ENCODE data around the gene TMEM62.
"Not testable (repeated sequence)": the region's sequence is repeated elsewhere in the genome, so short reads cannot be mapped to it uniquely, and the experiment has no call there.

The TMEM62 gene

DNA sequence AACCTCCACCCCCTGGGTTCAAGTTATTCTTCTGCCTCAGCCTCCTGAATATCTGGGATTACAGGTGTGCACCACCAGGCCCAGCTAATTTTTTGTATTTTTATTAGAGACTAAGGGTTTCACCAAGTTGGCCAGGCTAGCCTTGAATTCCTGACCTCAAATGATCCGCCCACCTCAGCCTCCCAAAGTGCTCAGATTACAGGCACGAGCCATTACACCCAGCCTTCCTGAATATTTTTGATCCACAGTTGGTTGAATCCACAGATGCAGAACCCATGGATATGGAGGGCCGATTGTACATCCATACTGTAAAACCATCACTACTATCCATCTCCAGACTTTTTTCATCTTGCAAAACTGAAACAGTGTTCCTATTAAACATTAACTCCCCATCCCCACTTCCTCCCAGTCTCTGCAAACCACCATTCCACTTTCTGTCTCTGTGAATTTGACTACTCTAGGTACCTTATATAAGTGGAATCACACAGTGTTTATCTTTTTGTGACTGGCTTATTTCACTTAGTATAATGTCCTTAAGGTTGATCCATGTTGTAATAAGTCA, 8.2 kb upstream of the TMEM62 start:
- no peak for DNase-seq

DNA sequence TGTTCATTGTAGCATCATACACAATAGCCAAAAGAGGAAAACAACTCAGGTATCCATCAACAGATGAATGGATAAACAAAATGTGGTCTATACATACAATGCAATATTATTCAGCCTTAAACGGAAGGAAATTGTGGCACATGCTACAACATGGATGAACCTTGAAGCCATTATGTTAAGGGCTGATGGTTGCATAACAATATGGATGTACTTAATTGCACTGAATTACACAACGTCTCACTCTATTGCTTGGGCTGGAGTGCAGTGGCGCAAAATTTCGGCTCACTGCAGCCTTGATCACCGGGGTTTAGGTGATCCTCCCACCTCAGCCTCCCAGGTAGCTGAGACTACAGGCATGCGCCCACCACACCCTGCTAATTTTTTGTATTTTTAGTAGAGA, 7.0 kb upstream of the TMEM62 start:
- DNase-seq, result no peak

DNA sequence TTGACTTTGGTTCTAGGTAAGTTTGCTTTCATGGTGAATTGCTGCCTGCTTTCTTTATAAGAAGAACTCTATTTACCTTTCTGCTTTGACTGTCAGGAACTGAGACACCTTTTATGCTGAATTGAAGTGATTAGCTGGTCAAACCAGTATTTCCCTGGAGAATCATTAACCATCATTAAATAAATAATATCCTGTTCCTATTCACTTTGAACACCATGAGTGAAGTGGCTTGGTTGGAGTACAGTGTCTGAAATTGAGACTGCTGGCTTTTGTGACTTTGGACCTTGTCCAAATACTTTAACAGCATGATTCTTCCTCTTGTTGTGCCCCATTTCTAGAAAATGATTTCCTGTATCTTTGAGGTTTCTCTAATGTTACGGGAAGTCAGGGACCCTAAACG, 5.6 kb upstream of the TMEM62 start:
- no peak for DNase-seq

DNA sequence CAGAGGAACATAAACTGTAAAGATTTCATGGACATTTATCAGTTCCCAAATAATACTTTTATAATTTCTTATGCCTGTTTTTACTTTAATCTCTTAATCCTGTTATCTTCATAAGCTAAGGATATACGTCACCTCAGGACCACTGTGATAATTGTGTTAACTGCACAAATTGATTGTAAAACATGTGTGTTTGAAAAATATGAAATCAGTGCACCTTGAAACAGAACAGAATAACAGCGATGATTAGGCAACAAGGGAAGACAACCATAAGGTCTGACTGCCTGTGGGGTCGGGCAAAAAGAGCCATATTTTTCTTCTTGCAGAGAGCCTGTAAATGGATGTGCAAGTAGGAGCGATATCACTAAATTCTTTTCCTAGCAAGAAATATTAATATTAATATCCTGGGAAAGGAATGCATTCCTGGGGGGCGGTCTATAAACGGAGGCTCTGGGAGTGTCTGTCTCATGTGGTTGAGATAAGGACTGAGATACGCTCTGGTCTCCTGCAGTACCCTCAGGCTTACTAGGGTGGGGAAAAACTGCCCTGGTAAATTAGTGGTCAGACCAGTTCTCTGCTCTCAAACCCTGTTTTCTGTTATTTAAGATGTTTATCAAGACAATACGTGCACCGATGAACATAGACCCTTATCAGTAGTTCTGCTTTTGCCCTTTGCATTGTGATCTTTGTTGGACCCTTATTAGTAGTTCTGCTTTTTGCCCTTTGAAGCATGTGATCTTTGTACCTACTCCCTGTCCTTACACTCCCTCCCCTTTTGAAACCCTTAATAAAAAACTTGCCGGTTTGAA, 5.0 kb upstream of the TMEM62 start:
- not testable (repeated sequence) for DNase-seq

DNA sequence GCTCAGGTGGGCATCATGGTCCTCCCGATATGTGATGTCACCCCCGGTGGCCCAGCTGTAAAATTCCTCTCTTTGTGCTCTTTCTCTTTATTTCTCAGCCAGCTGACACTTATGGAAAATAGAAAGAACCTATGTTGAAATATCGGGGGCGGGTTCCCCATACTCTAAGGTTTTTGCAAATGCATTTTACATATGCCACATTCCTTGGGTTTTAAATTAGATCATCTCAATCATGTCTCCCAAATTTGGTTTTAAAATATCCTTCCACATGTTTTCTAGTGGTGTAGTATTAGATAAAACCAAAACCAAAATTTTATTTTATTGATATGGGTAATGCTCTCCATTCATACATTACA, 4.4 kb upstream of the TMEM62 start:
- DNase-seq, result no peak

DNA sequence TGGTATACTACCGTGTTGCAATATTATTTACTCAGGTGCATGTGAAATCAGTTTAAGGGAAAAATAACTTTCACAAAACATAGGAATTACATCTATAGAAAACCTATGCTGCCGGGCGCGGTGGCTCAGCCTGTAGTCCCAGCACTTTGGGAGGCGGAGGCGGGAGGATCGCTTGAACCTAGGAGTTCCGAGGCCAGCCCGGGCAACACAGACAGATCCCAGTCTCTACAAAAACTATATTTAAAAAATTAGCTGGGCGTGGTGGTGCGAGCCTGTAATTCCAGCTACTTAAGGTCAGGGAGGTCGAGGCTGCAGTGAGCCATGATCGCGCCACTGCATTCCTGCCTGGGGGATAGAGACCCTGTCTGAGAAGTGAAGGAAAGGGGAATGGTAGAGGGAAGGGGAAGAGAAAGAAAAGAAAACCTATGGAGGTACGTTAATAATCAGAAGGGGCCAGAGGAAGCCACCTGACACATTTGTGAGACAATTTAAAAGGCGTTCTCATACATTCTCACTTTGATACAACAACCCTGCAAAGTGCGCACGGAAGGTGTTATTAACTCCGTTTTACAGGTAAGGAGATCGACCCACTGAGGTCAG, 456 bp upstream of the TMEM62 start:
- DNase-seq, result no peak

DNA sequence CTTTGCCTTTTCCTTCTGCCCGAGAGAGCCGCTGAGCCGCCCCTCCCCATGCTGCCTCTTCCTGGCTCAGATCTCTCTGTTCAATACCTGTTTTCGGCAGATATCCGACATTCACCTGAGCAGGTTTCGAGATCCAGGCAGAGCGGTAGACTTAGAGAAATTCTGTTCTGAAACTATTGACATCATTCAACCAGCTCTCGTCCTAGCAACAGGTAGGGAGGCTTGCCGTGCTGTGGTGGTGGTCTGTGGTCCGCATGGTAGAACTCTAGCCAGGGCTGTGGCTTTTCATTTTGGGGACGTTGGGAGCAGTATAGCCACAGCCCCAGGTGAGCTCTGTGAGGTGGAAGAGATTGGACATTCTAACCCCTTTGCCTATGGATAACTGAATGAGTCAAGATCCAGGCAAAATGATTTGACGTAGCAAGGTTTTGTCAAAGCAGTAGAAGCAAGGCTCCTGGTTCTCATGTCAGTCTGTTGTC, 810 bp downstream of the TMEM62 start:
- DNase-seq, result no peak

DNA sequence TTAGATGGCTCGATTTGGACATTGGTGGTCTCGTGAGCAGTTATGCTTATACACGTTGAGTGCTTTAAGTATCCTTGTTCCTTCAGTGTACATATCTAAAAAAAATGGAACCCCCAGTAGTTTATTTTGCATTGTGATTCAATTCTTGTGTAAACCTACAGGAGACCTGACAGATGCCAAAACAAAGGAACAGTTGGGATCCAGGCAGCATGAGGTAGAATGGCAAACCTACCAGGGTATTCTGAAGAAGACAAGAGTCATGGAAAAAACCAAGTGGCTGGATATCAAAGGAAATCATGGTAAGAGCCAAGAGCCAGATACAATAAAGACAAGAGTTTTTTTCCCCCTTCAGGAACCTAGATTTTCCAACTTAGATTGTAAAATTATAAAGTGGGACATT, 2.0 kb downstream of the TMEM62 start:
- DNase-seq, result no peak

DNA sequence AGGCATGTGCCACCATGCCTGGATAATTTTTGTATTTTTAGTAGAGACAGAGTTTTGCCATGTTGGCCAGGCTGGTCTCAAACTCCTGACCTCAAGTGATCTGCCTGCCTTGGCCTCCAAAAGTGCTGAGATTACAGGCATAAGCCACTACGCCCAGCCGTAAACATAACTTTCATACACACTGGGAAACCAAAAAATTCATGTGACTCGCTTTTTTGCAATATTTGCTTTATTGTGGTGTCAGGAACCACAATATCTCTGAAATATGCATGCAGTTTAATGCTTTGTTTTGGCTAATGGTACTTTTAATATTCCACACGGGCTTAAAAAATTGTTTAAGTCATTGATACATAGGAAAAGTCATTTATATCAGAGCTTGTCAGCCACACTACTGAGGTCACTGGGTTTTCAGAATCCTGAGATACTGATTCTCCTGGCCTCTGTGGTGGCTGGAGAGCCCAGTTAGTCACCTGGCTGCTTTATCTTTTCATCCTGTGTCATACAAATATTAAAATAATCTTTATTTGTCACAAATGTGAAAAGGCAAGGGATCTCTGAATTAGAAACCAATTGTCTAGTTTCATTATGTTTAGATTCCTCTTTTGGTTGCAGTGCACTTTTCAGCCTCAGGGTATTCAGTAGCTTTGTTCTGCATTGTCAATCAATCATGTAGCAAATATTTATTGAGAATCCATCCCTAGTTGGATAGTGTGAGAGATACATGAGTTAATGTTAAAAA, 10.0 kb downstream of the TMEM62 start:
- no peak for DNase-seq

DNA sequence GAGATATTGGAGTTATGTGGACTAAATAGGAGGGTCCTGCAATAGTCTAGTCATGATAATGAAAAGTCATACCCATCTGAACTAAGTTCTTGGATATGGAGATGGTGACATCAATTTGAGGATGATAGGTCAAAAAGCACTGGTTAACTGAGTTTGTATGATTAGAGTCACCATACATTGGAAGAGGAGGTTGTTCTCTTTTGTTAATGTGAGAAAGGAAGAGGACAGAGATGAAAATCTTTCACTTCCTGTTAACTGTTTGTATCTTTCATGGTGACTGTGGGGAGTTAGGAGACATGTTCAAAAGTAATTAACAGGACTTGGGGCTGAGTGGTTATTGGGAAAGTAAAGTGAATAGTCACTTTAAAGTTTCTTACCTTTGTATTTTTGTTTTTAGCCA, 11.1 kb downstream of the TMEM62 start:
- DNase-seq, result no peak

DNA sequence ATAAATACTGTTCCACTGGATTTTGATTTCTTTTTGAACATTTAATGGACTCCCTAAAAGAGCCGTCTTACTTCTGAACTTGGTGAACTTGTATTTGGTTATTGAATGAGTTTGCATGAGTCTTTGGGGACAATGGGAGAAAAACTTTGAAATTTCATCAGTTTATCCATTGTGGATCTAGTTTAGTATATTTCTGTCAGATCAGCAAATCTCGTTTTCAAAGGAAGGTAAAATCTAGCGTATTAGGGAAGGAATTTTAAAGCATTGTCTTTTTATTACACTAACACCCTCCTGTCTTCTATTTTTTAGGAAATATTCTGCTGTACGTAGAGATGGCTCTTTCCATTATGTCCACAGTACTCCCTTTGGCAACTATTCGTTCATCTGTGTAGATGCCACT, 12.8 kb downstream of the TMEM62 start:
- DNase-seq, result no peak

DNA sequence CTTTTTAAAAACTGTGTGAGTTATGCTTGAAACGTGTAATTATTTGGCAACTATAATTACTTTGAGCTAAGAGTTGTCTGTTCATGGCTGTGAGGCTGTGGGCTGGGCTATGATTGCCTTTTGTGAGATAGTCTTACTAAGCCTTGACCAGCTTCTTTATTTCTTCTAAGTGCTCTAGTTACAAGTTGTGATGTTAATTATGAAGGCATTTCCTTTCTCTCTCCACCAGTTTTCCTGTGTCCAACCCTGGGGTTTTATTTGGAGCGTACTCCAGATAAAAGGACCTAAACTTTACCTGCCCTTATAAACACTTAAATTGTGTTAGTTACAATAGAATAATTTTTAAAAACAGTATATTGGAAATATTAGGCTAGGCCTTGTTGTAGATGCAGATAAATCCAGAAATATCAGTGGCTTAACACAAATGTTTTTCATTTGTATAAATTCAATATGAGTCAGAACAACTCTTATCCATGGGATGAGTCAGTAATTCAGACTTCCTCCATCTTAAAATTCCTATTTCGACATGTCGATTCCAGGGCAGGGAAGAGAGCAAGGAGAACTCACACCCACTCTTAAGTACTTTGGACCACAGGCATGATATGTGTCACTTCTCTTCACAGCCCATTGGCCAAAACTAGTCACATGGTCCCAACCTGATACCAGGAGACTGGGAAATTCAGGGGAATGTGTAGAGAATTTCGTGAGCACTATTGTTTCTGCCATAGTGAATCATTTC, 17.0 kb downstream of the TMEM62 start:
- DNase-seq, result peak; percentile 68

DNA sequence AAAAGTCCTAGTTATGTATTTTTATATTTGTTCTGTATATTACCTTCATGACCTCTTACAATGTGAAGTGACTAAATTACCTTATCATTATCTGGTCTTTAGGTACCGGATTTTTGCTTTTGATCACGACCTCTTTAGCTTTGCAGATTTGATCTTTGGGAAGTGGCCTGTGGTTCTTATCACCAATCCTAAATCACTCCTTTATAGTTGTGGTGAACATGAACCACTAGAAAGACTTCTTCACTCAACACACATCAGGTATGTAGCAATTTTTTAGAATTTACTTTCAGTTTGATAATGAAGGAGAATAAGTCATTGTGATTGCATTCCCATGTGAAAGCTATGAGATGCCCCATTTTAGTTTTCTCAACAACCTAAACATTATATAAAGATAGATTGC, 18.3 kb downstream of the TMEM62 start:
- no peak for DNase-seq

DNA sequence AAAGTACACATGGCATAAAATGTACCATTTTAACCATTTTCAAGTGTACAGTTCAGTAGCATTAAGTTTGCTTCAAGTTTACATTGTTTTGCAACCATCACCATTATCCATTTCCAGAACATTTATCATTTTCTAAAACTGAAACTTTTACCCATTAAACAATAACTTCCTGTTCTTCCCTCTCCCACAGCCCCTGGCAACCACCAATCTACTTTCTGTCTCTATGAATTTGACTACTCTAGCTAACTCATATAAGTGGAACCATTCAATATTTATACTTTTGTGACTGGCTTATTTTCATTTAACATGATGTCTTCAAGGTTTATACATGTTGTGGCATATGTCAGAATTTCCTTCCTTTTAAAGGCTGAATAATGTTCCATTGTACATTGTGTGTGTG, 19.9 kb downstream of the TMEM62 start:
- no peak for DNase-seq

DNA sequence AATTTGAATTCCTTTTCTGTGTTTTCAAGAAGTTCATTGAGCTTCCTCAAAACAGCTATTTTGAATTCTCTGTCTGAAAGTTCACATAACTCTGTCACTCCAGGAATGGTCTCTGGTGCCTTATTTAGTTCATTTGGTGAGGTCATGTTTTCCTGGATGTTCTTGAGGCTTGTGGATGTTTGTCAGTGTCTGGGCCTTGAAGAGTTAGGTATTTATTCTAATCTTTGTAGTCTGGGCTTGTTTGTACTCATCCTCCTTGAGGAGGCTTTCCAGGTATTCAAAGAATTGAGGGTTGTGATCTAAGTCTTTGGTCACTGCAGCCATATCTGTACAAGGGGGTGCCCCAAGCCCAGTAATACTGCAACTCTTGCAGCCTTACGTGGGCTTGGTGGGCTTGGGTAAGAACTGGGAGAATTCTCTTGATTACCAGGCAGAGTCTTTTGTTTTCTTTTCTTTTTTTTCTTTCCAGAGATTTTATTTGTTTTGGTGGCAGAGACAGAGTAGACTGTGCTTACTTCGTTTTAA, 32.5 kb downstream of the TMEM62 start:
- no peak for DNase-seq

DNA sequence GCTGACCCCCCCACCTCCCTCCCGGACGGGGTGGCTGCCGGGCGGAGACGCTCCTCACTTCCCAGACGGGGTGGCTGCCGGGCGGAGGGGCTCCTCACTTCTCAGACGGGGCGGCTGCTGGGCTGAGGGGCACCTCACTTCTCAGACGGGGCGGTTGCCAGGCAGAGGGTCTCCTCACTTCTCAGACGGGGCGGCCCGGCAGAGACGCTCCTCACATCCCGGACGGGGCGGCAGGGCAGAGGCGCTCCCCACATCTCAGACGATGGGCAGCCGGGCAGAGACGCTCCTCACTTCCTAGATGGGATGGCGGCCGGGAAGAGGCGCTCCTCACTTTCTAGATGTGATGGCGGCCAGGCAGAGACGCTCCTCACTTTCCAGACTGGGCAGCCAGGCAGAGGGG, 33.9 kb downstream of the TMEM62 start:
- DNase-seq, result not testable (repeated sequence)

DNA sequence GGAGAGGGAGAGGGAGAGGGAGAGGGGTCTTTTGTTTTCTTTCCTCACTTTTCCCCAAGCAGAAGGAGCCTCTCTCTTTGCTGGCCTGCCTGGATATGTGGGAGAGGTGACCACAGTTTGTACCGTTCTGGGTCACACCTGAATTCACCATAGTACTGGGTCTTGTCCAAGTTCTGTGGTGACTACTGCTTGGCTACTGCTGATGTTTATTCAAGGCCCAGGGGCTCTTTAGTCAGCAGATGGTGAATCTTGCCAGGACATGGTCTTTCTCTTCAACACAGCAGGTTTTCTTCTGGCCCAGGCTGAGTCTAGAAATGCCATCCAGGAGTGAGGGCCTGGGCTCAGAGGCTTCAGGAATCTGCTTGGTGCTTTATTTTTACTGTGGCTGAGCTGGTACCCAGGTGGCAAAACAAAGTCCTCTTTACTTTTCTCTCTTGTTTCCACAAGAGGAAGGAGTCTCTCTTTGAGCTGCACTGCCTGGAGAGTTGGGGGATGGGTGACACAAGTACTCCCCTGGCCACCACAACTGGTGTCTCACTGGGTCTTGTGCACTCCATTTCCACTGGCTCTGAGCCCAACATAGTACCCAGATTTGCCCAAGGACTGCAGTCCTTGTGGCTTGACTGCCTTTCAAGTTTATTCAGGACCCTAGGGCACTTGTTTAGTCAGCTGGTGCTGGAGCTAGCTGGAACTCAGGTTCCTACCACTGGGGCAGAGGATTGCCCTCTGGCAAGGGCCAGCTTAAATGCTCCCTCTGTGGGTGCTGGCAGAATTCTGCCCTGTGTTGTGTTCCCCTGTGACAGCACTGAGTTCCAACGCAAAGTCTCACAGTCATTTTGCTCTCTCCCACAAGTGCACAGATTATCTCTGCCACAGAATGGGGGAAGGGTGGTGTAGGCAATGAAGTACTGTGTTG, 35.1 kb downstream of the TMEM62 start:
- no peak for DNase-seq

DNA sequence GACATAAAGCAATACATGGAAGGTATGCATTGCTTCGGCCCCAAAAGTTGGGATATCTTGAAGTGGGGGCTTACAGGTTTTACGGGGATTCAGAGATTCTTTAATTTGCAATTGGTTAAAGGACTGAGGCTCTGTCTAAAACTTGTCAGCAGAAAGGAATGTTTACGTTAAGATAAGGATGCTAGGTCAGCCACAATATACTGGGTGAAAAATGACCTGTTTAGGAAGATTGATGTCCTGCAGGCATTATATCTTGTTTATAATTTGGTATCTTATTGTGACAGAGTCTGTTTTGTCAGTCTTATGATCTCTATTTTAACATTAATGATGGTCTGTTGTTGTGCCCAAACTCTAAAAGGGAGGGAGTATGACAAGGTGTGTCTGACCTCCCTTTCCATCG, 36.5 kb downstream of the TMEM62 start:
- no peak for DNase-seq

DNA sequence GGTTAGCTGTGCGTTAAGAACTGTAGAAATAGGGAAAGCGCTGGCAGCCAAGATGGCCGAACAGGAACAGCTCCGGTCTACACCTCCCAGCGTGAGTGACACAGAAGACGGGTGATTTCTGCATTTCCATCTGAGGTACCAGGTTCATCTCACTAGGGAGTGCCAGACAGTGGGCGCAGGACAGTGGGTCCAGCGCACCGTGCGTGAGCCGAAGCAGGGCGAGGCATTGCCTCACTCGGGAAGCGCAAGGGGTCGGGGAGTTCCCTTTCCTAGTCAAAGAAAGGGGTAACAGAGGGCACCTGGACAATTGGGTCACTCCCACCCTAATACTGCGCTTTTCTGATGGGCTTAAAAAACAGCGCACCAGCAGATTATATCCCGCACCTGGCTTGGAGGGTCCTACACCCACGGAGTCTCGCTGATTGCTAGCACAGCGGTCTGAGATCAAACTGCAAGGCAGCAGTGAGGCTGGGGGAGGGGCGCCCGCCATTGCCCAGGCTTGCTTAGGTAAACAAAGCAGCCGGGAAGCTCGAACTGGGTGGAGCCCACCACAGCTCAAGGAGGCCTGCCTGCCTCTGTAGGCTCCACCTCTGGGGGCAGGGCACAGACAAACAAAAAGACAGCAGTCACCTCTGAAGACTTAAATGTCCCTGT, 42.4 kb downstream of the TMEM62 start:
- not testable (repeated sequence) for DNase-seq

DNA sequence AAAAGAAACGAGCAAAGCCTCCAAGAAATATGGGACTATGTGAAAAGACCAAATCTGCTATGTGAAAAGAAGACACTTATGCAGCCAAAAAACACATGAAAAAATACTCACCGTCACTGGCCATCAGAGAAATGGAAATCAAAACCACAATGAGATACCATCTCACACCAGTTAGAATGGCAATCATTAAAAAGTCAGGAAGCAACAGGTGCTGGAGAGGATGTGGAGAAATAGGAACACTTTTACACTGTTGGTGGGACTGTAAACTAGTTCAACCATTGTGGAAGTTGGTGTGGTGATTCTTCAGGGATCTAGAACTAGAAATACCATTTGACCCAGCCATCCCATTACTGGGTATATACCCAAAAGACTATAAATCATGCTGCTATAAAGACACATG, 43.8 kb downstream of the TMEM62 start:
- DNase-seq, result not testable (repeated sequence)

DNA sequence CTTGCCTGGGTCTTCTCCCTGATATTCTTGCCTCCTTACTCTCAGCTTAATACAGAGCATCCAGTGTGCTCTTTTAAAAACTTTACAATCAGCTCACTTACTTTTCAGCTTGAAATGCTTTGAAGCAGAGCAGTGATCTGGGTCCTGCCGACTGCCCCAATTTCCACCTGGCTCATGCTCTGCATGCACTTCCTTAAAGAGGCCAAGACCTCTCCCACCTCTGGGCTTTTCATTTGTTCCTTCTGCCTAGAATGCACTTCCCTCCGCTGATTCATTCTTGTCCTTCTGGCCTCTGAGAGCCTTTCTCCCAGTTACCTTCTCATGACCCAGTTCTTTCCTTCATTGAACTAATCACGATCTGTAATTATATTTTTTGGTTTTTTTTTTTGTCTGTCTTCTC, 49.9 kb downstream of the TMEM62 start:
- no peak for DNase-seq

Data from amniotic stem cell (primary cell).